ENCODE results near the gene HFM1.

DNA sequence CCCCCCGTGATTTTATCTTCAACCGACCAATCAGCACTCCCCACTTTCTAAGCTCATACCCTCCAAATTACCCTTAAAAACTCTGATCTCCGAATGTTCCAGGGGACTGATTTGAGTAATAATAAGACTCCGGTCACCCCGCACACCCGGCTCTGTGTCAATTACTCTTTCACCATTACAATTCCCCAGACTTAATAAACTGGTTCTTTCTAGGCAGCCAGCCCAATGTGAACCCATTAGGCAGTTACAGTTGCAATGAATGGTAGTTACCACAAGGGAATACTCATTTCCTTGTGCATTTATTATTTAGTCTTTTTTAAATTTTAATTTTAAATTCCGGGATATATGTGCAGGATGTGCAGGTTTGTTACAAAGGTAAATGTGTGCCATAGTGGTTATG, 177.9 kb downstream of the HFM1 start:
- TF ChIP-seq, protein P1, sequence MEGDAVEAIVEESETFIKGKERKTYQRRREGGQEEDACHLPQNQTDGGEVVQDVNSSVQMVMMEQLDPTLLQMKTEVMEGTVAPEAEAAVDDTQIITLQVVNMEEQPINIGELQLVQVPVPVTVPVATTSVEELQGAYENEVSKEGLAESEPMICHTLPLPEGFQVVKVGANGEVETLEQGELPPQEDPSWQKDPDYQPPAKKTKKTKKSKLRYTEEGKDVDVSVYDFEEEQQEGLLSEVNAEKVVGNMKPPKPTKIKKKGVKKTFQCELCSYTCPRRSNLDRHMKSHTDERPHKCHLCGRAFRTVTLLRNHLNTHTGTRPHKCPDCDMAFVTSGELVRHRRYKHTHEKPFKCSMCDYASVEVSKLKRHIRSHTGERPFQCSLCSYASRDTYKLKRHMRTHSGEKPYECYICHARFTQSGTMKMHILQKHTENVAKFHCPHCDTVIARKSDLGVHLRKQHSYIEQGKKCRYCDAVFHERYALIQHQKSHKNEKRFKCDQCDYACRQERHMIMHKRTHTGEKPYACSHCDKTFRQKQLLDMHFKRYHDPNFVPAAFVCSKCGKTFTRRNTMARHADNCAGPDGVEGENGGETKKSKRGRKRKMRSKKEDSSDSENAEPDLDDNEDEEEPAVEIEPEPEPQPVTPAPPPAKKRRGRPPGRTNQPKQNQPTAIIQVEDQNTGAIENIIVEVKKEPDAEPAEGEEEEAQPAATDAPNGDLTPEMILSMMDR (conservative IDR thresholded peaks at IDR 0.05 in 1 of 2, IDR thresholded peaks at IDR 0.05 in 1 of 2; ENCODE audit: low read depth in 1 of 2, low read length in 2 of 2) = no peak
- TF ChIP-seq EZH2 (IDR thresholded peaks at IDR 0.05; ENCODE audit: low read length, missing control alignments) = no peak
